ENCODE measurements around the gene PLEK2. TPM values are rescaled to one million over a fixed set of nuclear protein-coding genes. Genes with fewer than 3 reads are reported as not detected.

The PLEK2 gene
- total RNA-seq, 1 experiment from 2014 or later, result 9.1 TPM

GRCh38 chr14:67442139-67442906 is 30.4 kb upstream of the PLEK2 start:
- Histone ChIP-seq H3K36me3 (ENCODE audit: control insufficient read depth, insufficient read depth, low read length) (no peaks in the 10 kb centered on the region), H3K4me3 (ENCODE audit: low read depth in 2 of 2, low read length in 2 of 2) (no peak overlapping the region), H3K27me3 (ENCODE audit: control insufficient read depth, insufficient read depth, low read length) (no peaks in the 10 kb centered on the region; the same call in 1 of the 2 replicates), H3K4me1 (ENCODE audit: control insufficient read depth, insufficient read depth, low read length) (no peaks in the 10 kb centered on the region), H3K27ac (ENCODE audit: low read length) (no peak overlapping the region), H3K9me3 (ENCODE audit: control insufficient read depth, insufficient read depth, low read depth, low read length) (no peaks in the 10 kb centered on the region)
- POLR2A ChIA-PET, result no interaction called here
- ATAC-seq (no peak), DNase-seq (ENCODE audit: low read depth, low spot score) (no peak)
- in situ Hi-C loops (cut with HindIII; ENCODE audit: low pct_unique_long_range_greater_than_20kb, low sequenced_read_pairs) (no loop called here), intact Hi-C loops (cut with micrococcal nuclease; ENCODE audit: unreplicated experiment) (no loop called here)
- TF ChIP-seq SIN3A (IDR thresholded peaks at IDR 0.05; ENCODE audit: borderline replicate concordance, insufficient read depth, low read depth, low read length) (no peak), CTCF (IDR thresholded peaks at IDR 0.05) (no peak), TCF7L2 (IDR thresholded peaks at IDR 0.05; ENCODE audit: low read depth, low read length) (no peak)
- CTCF ChIA-PET, result no interaction called here
- BruUV-seq (replicated peaks), result no TSS peak

DNA sequence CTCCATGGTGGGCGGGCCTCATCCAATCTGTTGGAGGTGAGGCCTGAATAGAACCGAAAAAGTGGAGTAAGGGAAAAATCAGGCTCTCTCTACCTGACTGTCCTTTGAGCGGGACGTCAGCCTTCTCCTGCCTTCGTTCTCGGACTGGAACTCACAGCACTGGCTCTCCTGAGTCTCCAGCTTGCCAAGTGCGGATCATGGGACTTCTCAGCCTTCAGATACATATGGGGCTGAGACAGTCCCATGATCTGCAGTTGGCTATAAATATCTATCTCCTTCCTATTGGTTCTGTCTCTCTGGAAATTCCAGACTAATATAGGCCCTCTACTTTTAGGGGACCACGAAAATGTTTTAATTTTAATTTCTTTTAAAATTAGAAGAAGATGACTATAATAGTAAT is 29.7 kb upstream of the PLEK2 start:
- in situ Hi-C loops (cut with HindIII; ENCODE audit: low pct_unique_long_range_greater_than_20kb, low sequenced_read_pairs), result no loop called here
- no peaks in the 10 kb centered on the region for H3K36me3 ChIP-seq (ENCODE audit: control insufficient read depth, insufficient read depth, low read length)

More for the DNA sequence above, 29.7 kb upstream of the PLEK2 start:
- H3K9me3 ChIP-seq (ENCODE audit: control insufficient read depth, insufficient read depth, low read depth, low read length), result no peaks in the 10 kb centered on the region
- ChIA-PET POLR2A (no interaction called here), CTCF (no interaction called here)
- intact Hi-C loops (cut with micrococcal nuclease; ENCODE audit: unreplicated experiment), result no loop called here
- H3K4me1 ChIP-seq (ENCODE audit: control insufficient read depth, insufficient read depth, low read length), result no peaks in the 10 kb centered on the region
- no peak overlapping the region for H3K27ac ChIP-seq (ENCODE audit: low read length)
- H3K4me3 ChIP-seq (ENCODE audit: low read depth in 2 of 2, low read length in 2 of 2), result no peak overlapping the region
- ATAC-seq, result no peak
- no TSS peak for BruUV-seq (replicated peaks)
- DNase-seq (ENCODE audit: low read depth, low spot score), result no peak
- TF ChIP-seq TCF7L2 (IDR thresholded peaks at IDR 0.05; ENCODE audit: low read depth, low read length) (no peak), POLR2AphosphoS5 (IDR thresholded peaks at IDR 0.05; ENCODE audit: low read depth, low read length) (no peak), CTCF (IDR thresholded peaks at IDR 0.05) (no peak), SIN3A (IDR thresholded peaks at IDR 0.05; ENCODE audit: borderline replicate concordance, insufficient read depth, low read depth, low read length) (no peak)
- TF ChIP-seq, protein P1, sequence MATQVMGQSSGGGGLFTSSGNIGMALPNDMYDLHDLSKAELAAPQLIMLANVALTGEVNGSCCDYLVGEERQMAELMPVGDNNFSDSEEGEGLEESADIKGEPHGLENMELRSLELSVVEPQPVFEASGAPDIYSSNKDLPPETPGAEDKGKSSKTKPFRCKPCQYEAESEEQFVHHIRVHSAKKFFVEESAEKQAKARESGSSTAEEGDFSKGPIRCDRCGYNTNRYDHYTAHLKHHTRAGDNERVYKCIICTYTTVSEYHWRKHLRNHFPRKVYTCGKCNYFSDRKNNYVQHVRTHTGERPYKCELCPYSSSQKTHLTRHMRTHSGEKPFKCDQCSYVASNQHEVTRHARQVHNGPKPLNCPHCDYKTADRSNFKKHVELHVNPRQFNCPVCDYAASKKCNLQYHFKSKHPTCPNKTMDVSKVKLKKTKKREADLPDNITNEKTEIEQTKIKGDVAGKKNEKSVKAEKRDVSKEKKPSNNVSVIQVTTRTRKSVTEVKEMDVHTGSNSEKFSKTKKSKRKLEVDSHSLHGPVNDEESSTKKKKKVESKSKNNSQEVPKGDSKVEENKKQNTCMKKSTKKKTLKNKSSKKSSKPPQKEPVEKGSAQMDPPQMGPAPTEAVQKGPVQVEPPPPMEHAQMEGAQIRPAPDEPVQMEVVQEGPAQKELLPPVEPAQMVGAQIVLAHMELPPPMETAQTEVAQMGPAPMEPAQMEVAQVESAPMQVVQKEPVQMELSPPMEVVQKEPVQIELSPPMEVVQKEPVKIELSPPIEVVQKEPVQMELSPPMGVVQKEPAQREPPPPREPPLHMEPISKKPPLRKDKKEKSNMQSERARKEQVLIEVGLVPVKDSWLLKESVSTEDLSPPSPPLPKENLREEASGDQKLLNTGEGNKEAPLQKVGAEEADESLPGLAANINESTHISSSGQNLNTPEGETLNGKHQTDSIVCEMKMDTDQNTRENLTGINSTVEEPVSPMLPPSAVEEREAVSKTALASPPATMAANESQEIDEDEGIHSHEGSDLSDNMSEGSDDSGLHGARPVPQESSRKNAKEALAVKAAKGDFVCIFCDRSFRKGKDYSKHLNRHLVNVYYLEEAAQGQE (IDR thresholded peaks at IDR 0.05; ENCODE audit: insufficient read depth in 1 of 2, low read depth in 2 of 2, low read length in 1 of 2), result no peak
- H3K27me3 ChIP-seq (ENCODE audit: control insufficient read depth, insufficient read depth, low read length), result no peaks in the 10 kb centered on the region; the same call in 1 of the 2 replicates

Measured in Panc1 (cell line).